Measurements from ENCODE around the gene ADCY3.

DNA sequence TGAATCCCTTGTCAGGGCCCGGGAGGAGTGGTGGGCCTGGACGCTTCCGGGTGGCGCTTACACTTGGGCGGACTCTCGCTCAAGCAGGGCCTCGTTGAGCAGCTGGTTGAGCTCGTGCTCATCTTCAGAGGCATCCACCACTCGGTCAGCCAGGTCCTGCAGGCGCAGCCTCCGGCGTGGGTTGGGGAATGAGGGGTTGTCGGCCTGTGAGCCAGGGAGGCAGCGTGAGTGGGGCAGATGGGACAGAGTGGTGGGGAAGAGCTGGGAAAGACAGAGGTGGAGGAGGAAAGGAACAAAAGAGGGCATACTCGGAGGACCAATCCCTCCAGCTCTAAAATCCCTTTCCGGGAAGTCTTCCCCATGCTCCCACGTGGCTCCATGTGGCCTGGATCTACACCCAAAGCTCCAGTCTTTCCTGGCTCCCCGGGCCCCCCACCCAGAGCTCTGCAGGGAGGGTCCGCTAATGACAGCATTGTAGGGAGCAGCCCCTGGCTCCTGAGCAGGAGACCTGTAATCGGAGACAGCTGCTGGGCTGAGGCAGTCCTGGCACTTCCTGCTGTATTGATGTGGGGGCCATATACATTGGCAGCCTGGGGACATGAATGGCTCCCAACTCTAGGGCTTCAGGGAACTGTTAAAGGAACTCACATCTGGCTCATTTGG lies 85.2 kb downstream of the ADCY3 start:
- TF ChIP-seq, protein P1, sequence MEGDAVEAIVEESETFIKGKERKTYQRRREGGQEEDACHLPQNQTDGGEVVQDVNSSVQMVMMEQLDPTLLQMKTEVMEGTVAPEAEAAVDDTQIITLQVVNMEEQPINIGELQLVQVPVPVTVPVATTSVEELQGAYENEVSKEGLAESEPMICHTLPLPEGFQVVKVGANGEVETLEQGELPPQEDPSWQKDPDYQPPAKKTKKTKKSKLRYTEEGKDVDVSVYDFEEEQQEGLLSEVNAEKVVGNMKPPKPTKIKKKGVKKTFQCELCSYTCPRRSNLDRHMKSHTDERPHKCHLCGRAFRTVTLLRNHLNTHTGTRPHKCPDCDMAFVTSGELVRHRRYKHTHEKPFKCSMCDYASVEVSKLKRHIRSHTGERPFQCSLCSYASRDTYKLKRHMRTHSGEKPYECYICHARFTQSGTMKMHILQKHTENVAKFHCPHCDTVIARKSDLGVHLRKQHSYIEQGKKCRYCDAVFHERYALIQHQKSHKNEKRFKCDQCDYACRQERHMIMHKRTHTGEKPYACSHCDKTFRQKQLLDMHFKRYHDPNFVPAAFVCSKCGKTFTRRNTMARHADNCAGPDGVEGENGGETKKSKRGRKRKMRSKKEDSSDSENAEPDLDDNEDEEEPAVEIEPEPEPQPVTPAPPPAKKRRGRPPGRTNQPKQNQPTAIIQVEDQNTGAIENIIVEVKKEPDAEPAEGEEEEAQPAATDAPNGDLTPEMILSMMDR (IDR thresholded peaks at IDR 0.05), result no peak
- no peak for TF ChIP-seq POLR2A (IDR thresholded peaks at IDR 0.05)

All from adrenal gland (tissue), 5 donors.